ENCODE measurements around the gene PRXL2B.

DNA sequence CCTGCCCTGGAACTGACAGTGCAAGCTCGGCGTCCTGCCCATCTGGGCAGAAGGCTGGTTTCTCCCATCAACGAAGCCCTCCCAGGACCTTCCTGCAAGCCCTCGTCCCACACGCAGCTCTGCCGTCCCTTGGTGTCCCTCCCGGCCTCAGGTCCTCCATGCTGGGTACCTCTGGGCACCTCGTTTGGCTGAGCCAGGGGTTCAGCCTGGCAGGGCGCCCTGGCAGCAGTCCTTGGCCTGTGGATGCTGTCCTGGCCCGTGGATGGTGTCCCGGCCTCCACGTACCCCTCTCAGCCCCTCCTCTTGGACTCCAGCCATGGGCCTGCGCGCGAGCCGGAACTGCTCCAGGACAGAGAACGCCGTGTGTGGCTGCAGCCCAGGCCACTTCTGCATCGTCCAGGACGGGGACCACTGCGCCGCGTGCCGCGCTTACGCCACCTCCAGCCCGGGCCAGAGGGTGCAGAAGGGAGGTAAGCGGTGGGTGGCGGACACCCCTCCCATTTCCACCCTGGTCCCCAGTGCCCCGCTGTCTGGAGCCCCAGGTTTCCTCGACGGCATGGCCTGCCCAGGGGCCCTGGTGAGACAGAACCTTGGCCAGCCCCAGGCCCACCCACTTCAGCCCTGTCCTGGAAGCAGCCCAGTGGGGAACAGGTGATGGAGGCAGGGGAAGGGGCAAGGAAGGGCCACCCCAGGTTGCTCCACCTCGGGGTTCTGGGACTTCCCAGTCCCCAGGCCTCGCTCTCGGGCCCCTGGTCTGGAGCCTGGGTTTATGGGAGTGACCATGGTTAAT lies 26.9 kb upstream of the PRXL2B start:
- TF ChIP-seq EZH2 (optimal IDR thresholded peaks at IDR 0.05; ENCODE audit: low read depth, low read length) = no peak
- TF ChIP-seq, protein P1, sequence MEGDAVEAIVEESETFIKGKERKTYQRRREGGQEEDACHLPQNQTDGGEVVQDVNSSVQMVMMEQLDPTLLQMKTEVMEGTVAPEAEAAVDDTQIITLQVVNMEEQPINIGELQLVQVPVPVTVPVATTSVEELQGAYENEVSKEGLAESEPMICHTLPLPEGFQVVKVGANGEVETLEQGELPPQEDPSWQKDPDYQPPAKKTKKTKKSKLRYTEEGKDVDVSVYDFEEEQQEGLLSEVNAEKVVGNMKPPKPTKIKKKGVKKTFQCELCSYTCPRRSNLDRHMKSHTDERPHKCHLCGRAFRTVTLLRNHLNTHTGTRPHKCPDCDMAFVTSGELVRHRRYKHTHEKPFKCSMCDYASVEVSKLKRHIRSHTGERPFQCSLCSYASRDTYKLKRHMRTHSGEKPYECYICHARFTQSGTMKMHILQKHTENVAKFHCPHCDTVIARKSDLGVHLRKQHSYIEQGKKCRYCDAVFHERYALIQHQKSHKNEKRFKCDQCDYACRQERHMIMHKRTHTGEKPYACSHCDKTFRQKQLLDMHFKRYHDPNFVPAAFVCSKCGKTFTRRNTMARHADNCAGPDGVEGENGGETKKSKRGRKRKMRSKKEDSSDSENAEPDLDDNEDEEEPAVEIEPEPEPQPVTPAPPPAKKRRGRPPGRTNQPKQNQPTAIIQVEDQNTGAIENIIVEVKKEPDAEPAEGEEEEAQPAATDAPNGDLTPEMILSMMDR (IDR thresholded peaks at IDR 0.05; ENCODE audit: low read length) = no peak

Data from MM.1S (cell line).